ENCODE measurements around the gene LRRC49.

Gene LRRC49

DNA sequence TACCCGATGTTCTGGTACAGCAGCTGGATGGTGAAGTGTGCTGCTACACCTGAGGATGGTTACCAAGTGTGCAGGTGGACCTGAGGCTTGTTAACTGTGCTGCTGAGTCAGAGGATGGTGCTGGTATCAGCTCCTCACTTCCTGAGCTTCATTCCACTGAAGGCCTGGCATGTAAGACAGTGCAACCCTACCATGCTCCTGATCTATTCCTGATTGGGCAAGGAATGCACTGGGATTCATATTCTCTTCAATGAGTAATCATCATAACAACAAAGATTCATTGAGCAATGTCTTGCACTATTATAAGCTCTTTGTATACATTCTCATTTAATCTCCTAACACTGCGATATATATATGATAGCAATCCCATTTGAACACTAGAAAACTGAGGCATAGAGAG lies 159.7 kb downstream of the LRRC49 start:
- DNase-seq (ENCODE audit: low spot score): no peak

DNA sequence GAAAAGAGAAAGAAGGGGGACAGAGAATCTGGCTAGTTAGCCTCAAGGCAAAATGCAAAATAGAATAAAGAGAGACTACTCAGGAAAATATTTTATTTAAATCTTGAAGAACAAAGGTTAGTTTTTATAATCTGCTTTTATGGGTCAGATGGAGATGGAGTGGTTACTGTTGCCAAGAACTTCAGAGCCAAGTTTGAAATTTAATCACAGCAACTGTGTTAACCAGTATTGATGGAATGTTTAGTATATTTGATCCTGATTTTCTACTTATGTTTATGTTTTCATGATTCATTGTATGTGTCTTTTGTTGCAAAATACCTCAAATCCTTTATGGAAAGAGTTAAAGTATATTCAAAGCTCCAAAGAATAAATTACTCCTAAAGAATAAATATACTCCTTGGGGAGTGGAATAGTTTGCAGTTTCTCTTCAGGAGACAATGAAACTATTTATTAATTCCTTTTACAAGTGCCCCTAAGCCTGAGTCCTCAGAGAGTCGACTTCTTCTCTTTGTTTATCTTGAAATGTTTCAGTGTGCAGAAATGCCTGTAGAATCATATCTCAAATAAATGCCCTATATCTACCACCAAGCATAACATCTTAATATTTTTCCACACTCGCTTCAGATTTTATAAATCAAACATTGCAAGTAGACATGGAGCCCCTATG lies 161.8 kb downstream of the LRRC49 start:
- DNase-seq (ENCODE audit: low spot score): no peak

DNA sequence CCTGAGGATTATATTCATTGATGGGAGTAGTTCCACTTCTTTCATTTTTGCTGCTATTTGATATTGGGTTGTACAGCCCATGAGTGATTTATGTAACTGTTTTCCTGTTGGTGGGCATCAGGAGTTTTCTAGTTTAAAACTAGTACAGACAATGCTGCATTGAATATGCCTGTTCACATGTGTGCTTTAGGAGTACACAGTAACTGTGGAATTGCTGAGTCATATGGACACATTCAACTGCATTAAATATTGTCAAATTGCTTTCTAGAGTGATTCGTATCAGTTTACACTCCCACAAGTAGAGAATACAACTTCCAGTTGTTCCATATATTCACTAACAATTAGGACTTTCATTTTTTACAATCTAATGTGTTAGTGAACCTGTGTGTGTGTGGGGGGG lies 162.8 kb downstream of the LRRC49 start:
- DNase-seq (ENCODE audit: low spot score): no peak

DNA sequence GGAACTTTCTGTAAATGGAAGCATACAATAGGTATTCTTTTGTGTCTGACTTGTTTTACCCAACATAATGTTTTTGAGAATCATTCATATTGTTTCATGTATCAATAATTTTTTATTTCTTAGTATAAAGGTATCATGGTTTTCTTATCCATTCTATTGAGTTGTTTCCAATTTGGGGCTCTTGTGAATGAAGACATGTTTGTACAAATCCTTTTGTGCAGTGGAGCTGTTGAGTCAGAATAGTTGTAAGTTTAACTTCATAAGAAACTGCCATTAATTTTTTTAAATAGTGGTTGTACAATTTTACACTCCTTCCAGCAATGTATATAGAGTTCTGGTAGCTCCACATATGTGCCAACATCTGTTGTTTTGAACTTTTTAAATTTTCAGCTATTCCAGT lies 163.5 kb downstream of the LRRC49 start:
- no peak for DNase-seq (ENCODE audit: low spot score)

DNA sequence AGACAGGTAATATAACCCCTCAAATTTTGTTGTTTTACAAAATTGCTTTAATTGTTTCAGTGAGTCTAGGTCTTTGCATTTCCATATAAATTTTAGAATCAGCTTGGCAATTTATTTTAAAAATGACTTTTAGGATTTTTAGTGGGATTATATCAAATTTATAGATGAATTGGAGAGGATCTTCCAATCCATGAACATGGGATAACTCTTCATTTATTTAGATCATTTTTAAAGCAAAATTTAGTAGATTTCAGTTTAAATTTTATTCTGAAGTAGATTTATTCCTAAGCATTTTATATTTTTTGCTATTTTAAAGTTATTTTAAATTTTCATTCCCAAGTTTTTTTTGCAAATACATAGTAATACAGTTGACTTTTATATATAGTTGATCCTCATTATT lies 164.5 kb downstream of the LRRC49 start:
- no peak for DNase-seq (ENCODE audit: low spot score)

DNA sequence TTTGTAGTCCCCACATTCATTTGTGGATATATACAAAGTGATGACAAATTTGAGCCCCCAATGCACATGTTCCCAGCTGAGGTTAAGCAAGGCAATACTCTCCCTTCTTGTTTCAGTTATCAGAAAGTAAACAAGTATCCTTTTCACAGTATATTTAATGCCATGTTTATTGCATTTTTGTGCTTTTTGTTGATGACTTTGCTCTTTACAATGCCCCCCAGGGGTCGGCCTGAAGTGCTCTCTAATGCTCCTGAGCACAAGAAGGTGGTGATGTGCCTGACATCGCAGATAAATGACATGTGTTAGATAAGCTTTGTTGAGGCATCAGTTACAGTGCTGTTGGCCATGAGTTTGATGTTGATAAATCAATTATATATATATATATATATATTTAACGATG lies 165.0 kb downstream of the LRRC49 start:
- no peak for DNase-seq (ENCODE audit: low spot score)

DNA sequence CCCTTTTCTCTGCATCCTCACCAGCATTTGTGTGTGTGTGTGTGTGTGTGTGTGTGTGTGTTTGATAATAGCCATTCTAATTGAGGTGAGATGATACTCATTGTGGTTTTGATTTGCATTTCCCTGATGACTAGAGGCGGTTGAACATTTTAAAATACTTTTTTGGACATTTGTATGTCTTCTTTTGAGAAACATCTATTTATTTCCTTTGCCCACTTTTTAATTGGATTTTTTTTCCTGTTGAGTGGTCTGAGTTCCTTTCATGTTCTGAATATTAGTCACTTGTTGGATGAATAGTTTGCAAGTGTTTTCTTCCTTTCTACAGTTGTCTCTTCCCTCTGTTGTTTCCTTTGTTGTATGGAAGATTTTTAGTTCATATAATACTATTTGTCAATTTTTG lies 168.4 kb downstream of the LRRC49 start:
- no peak for DNase-seq (ENCODE audit: low spot score)

DNA sequence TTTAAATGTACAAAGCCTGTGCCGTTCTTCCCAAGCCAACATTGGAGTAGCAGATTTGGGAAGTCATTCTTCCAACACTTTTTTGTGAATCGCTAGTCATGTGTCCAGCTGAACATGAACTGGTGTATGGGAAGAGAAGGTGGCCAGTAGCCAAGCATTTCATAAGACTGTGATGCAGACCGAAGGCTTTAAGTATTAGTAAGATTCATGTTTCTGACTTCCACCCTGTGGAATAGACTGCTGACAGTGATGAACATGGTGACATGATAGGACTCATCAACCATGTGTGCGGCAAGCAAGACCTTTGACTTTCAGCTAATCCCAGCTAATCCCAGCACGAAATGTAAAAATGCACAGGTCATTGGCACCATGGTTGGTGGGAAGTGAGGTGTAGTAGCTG lies 174.4 kb downstream of the LRRC49 start:
- no peak for DNase-seq (ENCODE audit: low spot score)

DNA sequence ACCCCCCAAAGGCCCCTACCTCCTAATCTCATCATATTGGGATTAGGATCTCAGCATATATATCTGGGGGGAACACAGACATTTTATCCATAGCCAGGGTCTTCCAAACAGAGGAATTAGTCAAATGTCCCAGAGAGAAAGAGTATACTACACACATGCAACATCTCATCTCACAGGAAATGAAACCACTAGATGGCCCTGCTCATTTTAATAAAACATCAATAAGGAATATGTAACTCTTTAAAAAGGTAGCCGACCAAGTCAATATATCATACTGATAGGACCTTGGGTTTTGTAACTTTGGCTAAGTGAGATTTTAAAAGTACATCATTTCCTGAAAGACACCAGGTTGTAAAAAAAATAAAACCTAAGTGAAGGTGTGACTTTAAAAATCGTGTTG lies 177.1 kb downstream of the LRRC49 start:
- no peak for DNase-seq (ENCODE audit: low spot score)

DNA sequence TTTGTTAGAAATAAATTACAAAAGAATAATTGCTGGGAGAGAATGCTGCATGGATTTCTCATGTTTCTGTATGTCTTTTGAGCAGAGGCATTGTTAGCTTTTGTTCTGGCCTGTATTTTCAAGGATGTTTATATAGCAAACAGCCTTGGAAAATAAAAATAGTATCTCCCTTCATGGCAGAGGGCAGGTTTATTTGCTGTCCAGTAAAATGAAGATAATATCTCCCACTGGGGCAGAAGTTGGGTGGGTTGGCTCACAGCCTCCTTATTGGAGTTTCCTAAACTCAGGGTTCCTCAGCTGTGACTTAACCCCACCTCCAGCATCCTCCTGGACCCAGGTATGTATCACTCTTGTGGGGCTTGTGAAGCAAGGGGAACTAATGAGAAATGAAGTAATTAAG lies 178.9 kb downstream of the LRRC49 start:
- no peak for DNase-seq (ENCODE audit: low spot score)

DNA sequence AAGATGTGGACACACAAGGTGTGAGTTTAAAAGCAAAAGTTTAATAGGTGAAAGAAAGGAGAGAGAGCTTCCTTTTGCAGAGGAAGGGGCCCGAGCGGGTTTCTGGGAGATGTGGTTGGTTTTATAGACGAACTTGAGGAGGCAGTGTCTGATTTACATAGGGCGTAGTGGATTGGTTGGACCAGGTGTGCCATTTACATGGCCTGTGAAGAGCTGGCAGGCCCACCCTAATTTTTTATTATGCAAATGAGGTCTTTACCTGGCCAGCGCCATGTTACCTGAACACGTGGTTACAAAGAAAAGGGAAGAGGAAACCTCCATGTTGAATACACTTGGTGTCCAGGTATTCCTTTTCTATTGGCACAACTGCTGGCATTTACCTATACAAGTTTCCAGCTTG lies 179.8 kb downstream of the LRRC49 start:
- no peak for DNase-seq (ENCODE audit: low spot score)

DNA sequence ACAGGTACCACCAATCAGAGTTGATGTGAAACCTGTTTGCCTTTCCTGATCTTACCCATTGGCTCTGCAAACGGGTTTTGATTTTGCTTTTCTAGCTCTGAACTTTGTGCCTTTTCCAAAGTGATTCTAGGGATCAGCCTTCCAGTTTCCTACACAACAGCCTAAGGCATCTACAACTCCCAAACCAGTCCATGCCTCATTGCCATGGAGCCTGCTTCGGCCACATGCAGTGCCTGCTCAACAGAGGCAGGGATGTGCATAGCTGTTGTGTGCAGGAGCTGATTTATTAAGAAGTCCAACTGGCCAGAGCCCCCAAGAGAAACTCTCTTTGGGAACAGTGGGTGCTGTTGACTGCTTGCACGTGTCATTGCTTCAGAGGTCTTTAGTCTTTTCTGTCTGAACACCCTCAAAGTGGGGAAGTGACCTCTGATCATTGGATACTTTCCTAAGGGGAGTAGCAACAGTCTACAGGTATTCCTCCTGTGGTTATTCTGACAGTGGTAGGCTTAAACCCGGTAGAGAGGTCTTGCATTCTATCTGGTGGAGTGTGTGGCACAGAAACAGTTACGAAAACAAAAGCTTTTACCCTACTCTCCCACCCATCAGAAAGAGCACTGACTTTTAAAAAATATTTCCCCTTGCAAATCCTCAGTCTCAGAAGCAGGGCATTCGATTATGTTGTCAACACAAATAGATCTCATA lies 186.0 kb downstream of the LRRC49 start:
- DNase-seq (ENCODE audit: low spot score): no peak

DNA sequence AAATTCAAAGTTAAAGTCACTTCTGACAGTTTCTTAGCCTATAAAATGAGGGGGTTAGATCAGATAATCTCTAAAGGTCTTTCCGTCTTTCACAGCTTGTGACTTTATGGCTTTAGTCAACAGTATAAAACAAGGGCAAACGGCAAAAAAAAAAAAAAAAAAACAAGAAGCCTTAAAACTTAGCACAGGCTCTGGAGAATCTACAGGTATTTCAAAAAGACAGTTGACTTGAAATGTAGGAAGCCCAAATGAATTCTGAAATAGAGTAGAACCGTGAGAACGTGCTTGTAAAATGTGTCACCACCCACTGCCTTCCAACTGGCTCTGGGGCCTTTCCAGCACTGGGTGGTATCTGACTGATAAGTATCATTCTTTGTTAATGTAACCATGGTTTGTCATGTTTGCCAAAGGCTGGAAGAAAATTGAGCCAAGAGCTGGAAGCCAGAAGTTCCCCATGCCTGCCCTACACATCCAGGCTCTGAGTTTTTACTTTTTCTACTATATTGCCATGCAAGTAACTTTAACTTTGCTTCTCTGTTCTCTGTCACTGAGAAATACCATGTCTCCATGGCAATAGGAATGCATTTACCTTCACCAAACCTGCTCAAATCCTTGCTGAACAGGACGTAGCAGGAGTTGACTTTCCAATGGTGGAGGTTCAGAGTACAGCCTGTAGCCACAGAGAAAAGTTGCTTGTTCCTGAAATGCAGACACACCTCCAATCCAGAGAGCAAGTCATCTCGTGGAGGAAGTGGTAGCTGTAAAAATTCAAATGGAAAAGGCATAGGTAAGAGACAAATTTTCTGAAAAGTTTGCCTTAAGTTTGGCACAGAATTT lies 186.8 kb downstream of the LRRC49 start:
- no peak for DNase-seq (ENCODE audit: low spot score)

DNA sequence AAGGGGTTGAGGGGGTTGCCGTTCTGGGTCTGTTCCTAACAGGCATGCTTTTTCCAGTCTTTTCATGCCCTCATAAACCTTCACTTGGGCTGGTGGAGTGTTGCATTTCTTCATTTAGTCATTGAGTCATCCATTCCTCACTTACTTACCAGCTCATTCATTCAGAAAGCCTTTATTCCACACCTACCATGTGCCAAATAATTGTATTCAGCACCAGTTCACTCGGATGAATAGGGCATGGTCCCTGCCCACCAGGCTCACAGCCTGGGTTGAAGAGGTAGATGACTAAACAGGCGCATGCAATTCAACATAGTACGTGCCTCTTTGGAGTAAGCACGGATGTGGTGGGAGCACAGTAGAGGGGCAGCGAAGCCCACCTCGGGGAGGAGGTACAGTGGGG lies 187.5 kb downstream of the LRRC49 start:
- DNase-seq (ENCODE audit: low spot score): no peak

DNA sequence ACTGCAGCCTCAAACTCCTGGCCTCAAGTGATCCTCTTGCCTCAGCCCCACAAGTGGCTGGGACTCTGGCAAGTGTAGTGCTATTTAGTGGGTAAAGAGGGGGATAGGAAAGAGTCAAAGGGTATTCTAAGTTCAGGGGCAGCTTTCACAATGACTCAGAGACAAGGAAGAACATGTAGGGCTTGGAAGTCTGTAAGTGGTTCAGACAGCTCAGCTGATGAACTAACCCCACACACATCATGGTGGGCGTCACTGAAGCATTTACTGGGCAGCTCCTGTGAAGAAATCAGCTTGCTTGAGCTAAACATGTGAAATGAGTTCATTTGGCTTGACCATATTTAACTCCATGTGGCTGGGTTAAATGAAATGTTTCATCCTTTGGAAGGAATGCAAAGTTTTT lies 188.1 kb downstream of the LRRC49 start:
- no peak for DNase-seq (ENCODE audit: low spot score)

DNA sequence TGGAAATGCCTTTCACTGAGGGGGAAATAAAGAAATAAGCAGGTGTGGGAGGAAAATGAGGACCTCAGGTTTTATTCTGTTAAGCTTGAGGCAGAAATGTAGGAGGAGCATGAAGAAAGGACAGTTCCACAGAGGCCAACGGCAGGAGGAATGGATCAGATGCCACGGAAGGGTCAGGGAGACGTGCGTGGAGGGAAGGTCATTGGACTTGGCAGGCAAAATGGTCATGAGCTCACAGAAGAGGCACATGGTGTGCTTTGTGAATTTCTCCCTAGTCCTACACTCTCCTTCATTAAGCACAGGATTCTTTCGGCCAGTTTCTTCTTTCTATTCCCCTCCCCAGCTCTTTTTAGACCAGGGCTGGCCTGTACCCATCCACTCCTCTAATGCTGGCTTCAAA lies 190.2 kb downstream of the LRRC49 start:
- DNase-seq (ENCODE audit: low spot score): no peak

DNA sequence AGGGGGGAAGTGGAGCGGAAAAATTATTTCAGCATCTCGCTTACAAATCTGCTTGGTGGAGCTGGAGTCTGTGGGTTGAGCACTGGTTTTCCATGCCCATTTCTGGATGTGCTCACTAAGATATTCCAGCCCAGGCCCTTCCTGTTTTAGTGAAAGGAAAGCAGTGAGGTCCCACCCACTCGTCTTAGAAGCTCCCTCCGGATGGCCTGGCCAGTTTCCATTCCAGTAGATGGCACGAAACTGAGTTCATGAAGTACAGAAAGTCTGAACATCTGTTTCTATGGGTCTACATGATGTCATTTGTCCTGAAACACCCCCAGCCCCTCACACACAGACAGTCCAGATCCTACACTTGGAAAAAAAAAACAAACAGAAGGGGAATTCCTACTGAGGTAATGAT lies 190.7 kb downstream of the LRRC49 start:
- no peak for DNase-seq (ENCODE audit: low spot score)

DNA sequence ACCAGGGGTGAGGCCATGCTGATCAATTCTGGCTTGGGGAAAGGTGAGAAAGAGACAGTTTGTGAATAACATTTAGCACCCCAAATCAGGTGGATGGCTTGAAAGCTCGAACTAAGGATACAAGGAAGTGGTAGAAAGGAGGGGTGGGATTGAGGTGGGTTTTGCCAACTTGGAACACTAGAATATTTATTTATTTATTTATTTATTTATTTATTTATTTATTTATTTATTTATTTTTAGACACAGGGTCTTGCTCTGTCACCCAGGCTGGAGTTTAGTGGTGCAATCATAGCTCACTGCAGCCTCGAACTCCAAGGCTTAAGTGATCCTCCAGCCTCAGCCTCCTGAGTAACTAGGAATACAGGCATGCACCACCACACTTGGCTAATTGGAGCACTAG lies 191.6 kb downstream of the LRRC49 start:
- DNase-seq (ENCODE audit: low spot score): no peak

DNA sequence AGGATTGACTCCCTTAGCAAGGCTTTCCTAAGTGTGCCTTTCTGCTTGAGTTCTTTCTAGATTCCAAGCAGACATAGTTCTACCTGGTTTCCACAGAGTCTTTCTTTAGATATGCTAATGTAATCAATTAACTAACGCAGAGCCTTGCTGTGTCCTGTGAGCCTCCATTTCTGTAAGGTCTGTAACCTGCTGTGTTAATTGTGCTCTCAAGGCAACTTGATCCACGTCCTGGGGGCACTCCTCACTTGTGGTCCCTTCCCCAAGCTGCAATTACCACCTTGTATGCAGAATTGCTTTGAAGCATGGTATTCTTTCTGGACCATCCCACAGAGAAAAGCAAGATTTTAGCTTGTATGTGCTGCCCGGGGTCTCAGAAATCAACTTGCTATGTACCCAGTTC lies 193.2 kb downstream of the LRRC49 start:
- DNase-seq (ENCODE audit: low spot score): no peak

DNA sequence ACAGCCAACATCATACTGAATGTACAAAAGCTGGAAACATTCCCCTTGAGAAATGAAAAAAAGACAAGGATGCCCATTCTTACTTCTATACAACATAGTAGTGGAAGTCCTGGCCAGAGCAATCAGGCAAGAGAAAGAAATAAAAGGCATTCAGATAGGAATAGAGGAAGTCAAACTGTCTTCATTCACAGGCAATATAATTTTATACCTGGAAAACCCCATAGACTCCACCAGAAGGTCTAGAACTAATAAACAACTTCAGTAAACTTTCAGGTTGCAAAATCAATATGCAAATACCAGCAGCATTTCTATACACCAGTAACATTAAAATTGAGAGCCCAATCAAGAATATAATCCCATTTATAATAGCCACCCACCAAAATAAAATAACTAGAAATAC lies 195.5 kb downstream of the LRRC49 start:
- DNase-seq (ENCODE audit: low spot score): no peak

DNA sequence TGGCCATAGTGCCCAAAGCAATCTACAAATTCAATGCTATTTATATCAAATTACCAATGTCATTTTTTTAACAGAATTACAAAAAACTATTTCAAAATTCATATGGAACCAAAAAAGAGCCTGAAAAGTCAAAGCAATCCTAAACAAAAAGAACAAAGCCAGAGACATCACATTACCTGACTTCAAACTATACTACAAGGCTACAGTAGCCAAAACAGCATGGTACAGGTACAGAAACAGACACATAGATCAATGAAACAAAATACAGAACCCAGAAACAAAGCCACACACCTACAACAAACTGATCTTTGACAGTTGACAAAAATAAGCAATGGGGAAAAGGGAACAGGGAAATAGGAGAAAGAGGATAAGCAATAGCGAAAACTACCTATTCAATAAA lies 196.1 kb downstream of the LRRC49 start:
- DNase-seq (ENCODE audit: low spot score): no peak

DNA sequence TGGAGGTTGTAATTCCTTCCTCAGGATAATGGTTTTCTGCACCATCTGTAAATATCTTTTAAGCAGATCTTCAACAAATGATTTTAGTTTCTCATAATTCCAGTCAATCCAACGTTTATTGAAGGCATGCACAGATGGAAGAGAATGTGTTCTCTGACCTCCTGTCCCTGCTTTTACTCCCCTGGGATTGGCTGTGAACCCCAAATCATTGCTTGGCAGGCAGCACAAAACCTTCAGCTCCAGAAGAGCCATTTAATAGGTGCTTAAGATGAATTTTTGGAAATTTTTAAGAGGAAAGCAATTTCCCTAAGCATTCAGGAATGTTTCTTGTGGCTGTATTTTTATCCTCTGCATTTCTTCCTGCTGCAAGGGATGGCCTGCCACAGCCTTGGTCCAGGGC lies 197.2 kb downstream of the LRRC49 start:
- no peak for DNase-seq (ENCODE audit: low spot score)

DNA sequence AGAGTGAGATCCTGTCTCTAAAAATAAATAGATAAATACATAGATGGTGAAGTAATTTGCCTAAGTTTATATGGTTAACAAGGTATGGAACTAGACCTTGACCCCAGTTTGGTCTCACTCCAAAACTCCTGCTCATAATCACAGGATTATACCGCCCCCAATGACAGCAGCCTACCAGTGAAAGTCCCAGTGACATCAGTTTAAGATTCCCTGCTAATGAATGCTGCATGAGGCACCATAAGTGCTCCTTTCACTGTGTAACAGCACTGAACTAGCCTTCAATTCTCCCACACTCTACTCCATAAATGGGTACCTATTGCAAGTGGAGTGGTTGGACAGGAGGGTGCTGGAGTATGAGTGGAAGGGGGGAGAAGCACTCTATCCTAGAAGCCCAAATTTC lies 199.0 kb downstream of the LRRC49 start:
- DNase-seq (ENCODE audit: low spot score): no peak
